H9 (cell line): ENCODE measurements around the gene ATG14. TPM values are rescaled to one million over a fixed set of nuclear protein-coding genes. Genes with fewer than 3 reads are reported as not detected.

ENCODE experiments used
- DNase-seq: peaks from one replicate; pipeline ENCODE4 v3.0.0-alpha.2; 2017
- H2AFZ ChIP-seq: one replicate; pipeline ENCODE4 v1.6.1; 2013; ENCODE audit warnings: mild to moderate bottlenecking, low read length, control low read depth, moderate library complexity
- H2AK5ac ChIP-seq: 2 replicates; pipeline ENCODE4 v1.6.1; 2013; ENCODE audit warnings: low read length, control low read depth, mixed read lengths; ENCODE audit not compliant: insufficient read length
- H2BK120ac ChIP-seq: one replicate; pipeline ENCODE4 v1.6.1; 2013; ENCODE audit warnings: low read depth, mild to moderate bottlenecking, low read length, control low read depth, inconsistent platforms; ENCODE audit not compliant: poor library complexity, severe bottlenecking
- H2BK12ac ChIP-seq: 2 replicates; pipeline ENCODE4 v1.6.1; 2013; ENCODE audit warnings: low read length, control low read depth, mixed read lengths, low read depth; ENCODE audit not compliant: insufficient read length
- H2BK15ac ChIP-seq: 2 replicates; pipeline ENCODE4 v1.6.1; 2013; ENCODE audit warnings: low read depth, low read length, control low read depth
- H2BK20ac ChIP-seq: one replicate; pipeline ENCODE4 v1.6.1; 2013; ENCODE audit warnings: low read depth, mild to moderate bottlenecking, low read length, control low read depth, inconsistent platforms; ENCODE audit not compliant: poor library complexity, severe bottlenecking
- H2BK5ac ChIP-seq: 2 replicates; pipeline ENCODE4 v1.6.1; 2013; ENCODE audit warnings: low read length, control low read depth, mixed read lengths; ENCODE audit not compliant: insufficient read length
- H3K14ac ChIP-seq: 2 replicates; pipeline ENCODE4 v1.6.1; 2013; ENCODE audit warnings: low read length, control low read depth; ENCODE audit not compliant: insufficient read depth
- H3K18ac ChIP-seq: 2 replicates; pipeline ENCODE4 v1.6.1; 2013; ENCODE audit warnings: low read depth, mild to moderate bottlenecking, mixed read lengths, low read length, control low read depth; ENCODE audit not compliant: insufficient read length
- H3K23ac ChIP-seq: 2 replicates; pipeline ENCODE4 v1.6.1; 2013; ENCODE audit warnings: low read length, control low read depth, mixed read lengths, low read depth; ENCODE audit not compliant: insufficient read length
- H3K23me2 ChIP-seq: 2 replicates; pipeline ENCODE4 v1.6.1; 2013; ENCODE audit warnings: low read depth, mild to moderate bottlenecking, mixed read lengths, low read length, control low read depth; ENCODE audit not compliant: insufficient read length, poor library complexity, severe bottlenecking
- H3K27ac ChIP-seq: 2 replicates; pipeline ENCODE4 v1.5.1; 2013; ENCODE audit warnings: low read length, control low read depth, mixed read lengths, low read depth; ENCODE audit not compliant: insufficient read length
- H3K27me3 ChIP-seq: 2 replicates; pipeline ENCODE4 v1.6.1; 2013; ENCODE audit warnings: low read length, control low read depth, inconsistent platforms; ENCODE audit not compliant: insufficient read depth
- H3K4ac ChIP-seq: 2 replicates; pipeline ENCODE4 v1.6.1; 2013; ENCODE audit warnings: low read depth, mild to moderate bottlenecking, control low read depth, inconsistent platforms, low read length, moderate library complexity
- H3K4me1 ChIP-seq: 2 replicates; pipeline ENCODE4 v1.6.1; 2013; ENCODE audit warnings: low read length, control low read depth, inconsistent platforms; ENCODE audit not compliant: insufficient read depth
- H3K4me2 ChIP-seq: 2 replicates; pipeline ENCODE4 v1.6.1; 2013; ENCODE audit warnings: low read length, control low read depth, mixed read lengths; ENCODE audit not compliant: insufficient read length, insufficient read depth
- H3K56ac ChIP-seq: 2 replicates; pipeline ENCODE4 v1.6.1; 2013; ENCODE audit warnings: low read depth, mild to moderate bottlenecking, mixed read lengths, low read length, control low read depth; ENCODE audit not compliant: insufficient read length
- H3K79me1 ChIP-seq: 2 replicates; pipeline ENCODE4 v1.6.1; 2013; ENCODE audit warnings: low read depth, mild to moderate bottlenecking, moderate library complexity, low read length, control low read depth, inconsistent platforms; ENCODE audit not compliant: insufficient read depth, poor library complexity, severe bottlenecking
- H3K79me2 ChIP-seq: 2 replicates; pipeline ENCODE4 v1.6.1; 2013; ENCODE audit warnings: low read length, control low read depth, inconsistent platforms; ENCODE audit not compliant: insufficient read depth
- H3K9ac ChIP-seq: 2 replicates; pipeline ENCODE4 v1.6.1; 2013; ENCODE audit warnings: low read length, control low read depth, mixed read lengths; ENCODE audit not compliant: insufficient read length; ENCODE audit errors: extremely low read depth
- H3K9me3 ChIP-seq: one replicate; pipeline ENCODE4 v1.6.1; 2013; ENCODE audit warnings: low read depth, low read length, inconsistent platforms; ENCODE audit not compliant: control insufficient read depth
- H3T11ph ChIP-seq: one replicate; pipeline ENCODE4 v1.6.1; 2013; ENCODE audit warnings: mild to moderate bottlenecking, low read length, control low read depth, inconsistent platforms
- H4K20me1 ChIP-seq: one replicate; pipeline ENCODE4 v1.6.1; 2013; ENCODE audit not compliant: control insufficient read depth, insufficient read length, insufficient read depth
- H4K5ac ChIP-seq: 2 replicates; pipeline ENCODE4 v1.6.1; 2013; ENCODE audit warnings: low read depth, mild to moderate bottlenecking, mixed read lengths, low read length, control low read depth; ENCODE audit not compliant: insufficient read length
- H4K8ac ChIP-seq: replicated peaks from 2 replicates; pipeline ENCODE4 v1.6.1; 2013; ENCODE audit warnings: low read length, control low read depth, mixed read lengths, low read depth; ENCODE audit not compliant: insufficient read length
- H4K91ac ChIP-seq: 2 replicates; pipeline ENCODE4 v1.6.1; 2013; ENCODE audit warnings: low read depth, mild to moderate bottlenecking, moderate library complexity, mixed read lengths, low read length, control low read depth; ENCODE audit not compliant: insufficient read length
- H3K27ac Mint-ChIP-seq, 3 experiments: 2 replicates in 2 of 3; 3 replicates in 1 of 3; pipeline ENCODE4 v1.8.0; 2020 to 2021; ENCODE audit warnings: mixed read lengths in 3 of 3, mild to moderate bottlenecking in 1 of 3, moderate library complexity in 1 of 3
- H3K27me3 Mint-ChIP-seq: 2 replicates; pipeline ENCODE4 v1.8.0; 2021; ENCODE audit warnings: low read depth, mild to moderate bottlenecking, moderate library complexity, mixed read lengths
- H3K36me3 Mint-ChIP-seq, 3 experiments: 2 replicates in 2 of 3; 3 replicates in 1 of 3; pipeline ENCODE4 v1.8.0; 2020 to 2021; ENCODE audit warnings: low read depth in 3 of 3, mixed read lengths in 3 of 3; ENCODE audit not compliant: insufficient read depth in 1 of 3
- H3K4me1 Mint-ChIP-seq, 2 experiments: 2 replicates each; pipeline ENCODE4 v1.8.0; 2020; ENCODE audit warnings: mixed read lengths in 2 of 2
- H3K4me3 Mint-ChIP-seq, 2 experiments: 2 replicates in 1 of 2; 3 replicates in 1 of 2; pipeline ENCODE4 v1.8.0; 2020 to 2021; ENCODE audit warnings: mild to moderate bottlenecking in 2 of 2, mixed read lengths in 2 of 2, moderate library complexity in 1 of 2
- H3K9me3 Mint-ChIP-seq, 2 experiments: 2 replicates in 1 of 2; 3 replicates in 1 of 2; pipeline ENCODE4 v1.8.0; 2020; ENCODE audit warnings: mild to moderate bottlenecking in 2 of 2, mixed read lengths in 2 of 2, moderate library complexity in 1 of 2
- CTCF ChIP-seq: fragments of 200-600 bp; sonication (generic); conservative IDR thresholded peaks from 3 replicates; pipeline ENCODE4 v1.8.0; 2021; ENCODE audit warnings: antibody characterized with exemption, mild to moderate bottlenecking
- WGBS: extraction: QIAGEN DNeasy Blood & Tissue Kit; methylation state at CpG from one replicate; pipeline ENCODE4 v1.1.7; 2013; ENCODE audit warnings: missing lambda C conversion rate, low lambda C conversion rate, mixed read lengths; ENCODE audit not compliant: insufficient read length; ENCODE audit errors: extremely low coverage; 5-methylcytosine and 5-hydroxymethylcytosine counted together
- total RNA-seq: library from RNA; stranded (reverse); gene quantifications from 2 replicates; pipeline ENCODE4 v1.2.1, GENCODE V29; 2021

ATG14 gene
- total RNA-seq, 1 experiment from 2014 or later: 13.6 TPM

DNA sequence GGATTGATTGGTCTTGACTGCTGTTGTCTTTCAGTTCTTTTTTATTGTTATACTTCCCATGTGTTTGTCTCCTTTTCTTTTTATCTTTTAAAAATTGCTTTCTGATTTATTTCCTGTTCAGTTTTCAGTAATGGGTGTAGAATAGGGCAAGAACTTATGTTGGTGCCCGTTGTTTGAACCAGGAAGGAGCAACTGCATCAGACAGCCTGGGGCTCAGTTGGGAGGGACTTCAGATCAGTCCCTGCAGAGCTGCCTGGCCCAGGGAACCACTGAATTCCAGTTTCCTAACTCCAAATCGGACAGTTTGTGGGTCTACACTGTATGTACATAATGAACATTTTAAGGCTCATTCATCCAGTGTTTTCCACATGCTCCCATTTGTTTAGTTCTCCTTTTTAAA, 75.5 kb downstream of the ATG14 start:
- H3K4me1 Mint-ChIP-seq: peaks cover 23 to 27% of the 10 kb centered on the region in 2 experiments
- H3K14ac ChIP-seq: no peak overlapping the region
- H2BK120ac ChIP-seq: no peak overlapping the region
- no peak overlapping the region for H2BK5ac ChIP-seq
- H2BK20ac ChIP-seq: no peak overlapping the region
- H3K79me1 ChIP-seq: peaks cover 10% of the 10 kb centered on the region
- H2BK12ac ChIP-seq: no peak overlapping the region
- no peak overlapping the region for H3K4ac ChIP-seq
- H3K79me2 ChIP-seq: no peaks in the 10 kb centered on the region
- H2AFZ ChIP-seq: no peak overlapping the region
- no CpG with 5 or more reads among the region's 2 CpGs for WGBS
- no peaks in the 10 kb centered on the region for H3K23me2 ChIP-seq
- no peak overlapping the region for H3K18ac ChIP-seq
- no peak overlapping the region for H4K8ac ChIP-seq
- no peaks in the 10 kb centered on the region for H3K27me3 ChIP-seq
- no peaks in the 10 kb centered on the region; a peak in 1 of 7 replicates for H3K36me3 Mint-ChIP-seq
- peaks cover 3% of the 10 kb centered on the region; the same call in 1 of the 2 replicates for H3K4me1 ChIP-seq
- no peak overlapping the region for H4K5ac ChIP-seq
- DNase-seq: no peak
- no peak overlapping the region for H2BK15ac ChIP-seq
- H4K20me1 ChIP-seq: no peaks in the 10 kb centered on the region
- H3K27ac Mint-ChIP-seq: no peak overlapping the region
- no peak overlapping the region for H3K56ac ChIP-seq
- no peak overlapping the region for H4K91ac ChIP-seq
- no peak overlapping the region for H3K4me3 Mint-ChIP-seq
- H3K4me2 ChIP-seq: no peak overlapping the region
- H3K9ac ChIP-seq: no peak overlapping the region
- H3K9me3 ChIP-seq: no peaks in the 10 kb centered on the region
- H3T11ph ChIP-seq: no peak overlapping the region
- H3K9me3 Mint-ChIP-seq: no peaks in the 10 kb centered on the region
- H2AK5ac ChIP-seq: no peak overlapping the region
- no peak for TF ChIP-seq CTCF
- no peaks in the 10 kb centered on the region; the same call in 1 of the 2 replicates for H3K27me3 Mint-ChIP-seq
- H3K27ac ChIP-seq: no peak overlapping the region
- no peak overlapping the region for H3K23ac ChIP-seq
